ENCODE results near the gene F8. TPM values are rescaled to one million over a fixed set of nuclear protein-coding genes. Genes with fewer than 3 reads are reported as not detected.
A peak's percentile ranks its signal among the peaks of the same experiment; 100 is the strongest.

F8 gene
- total and polyA plus RNA-seq, 8 donors = 4.1 to 27.4 (median 5.2) TPM

DNA sequence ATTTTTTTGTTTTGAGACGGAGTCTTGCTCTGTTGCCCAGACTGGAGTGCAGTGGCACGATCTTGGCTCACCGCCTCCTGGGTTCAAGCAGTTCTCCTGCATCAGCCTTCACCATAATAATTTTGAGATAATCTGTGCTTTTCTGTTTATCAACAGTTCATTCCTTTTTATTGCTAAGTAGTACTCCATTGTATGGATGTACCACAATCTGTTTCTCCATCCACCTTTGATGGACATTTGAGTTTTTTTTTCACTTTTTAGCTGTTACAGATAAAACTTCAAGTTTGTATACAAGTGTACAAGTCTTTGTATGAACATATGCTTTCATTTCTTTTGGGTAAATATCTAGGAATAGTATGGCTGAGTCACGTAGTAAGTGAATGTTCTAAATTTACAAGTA lies 13.2 kb upstream of the F8 start:
- no peak for ATAC-seq

DNA sequence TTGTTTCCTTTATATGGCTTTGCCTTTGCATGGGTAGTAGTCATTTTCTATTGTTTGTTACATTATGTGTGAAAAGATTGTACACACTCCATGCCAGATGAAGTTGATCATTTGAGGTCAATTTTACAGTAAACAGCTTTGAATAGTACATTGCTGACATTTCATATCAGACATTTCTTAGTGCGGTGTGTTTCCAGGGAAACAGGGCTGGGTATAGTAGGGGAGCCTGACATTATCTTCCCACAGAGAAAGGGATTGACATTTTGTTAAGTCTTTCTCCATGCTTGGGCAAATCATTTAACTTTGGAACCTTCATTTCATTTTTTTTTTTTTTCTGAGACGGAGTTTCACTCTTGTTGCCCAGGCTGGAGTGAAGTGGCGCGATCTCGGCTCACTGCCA lies 9.1 kb upstream of the F8 start:
- Histone ChIP-seq H3K36me3 (peaks cover 0 to 17% of the 10 kb centered on the region in 2 donors), H3K27me3 (no peaks in the 10 kb centered on the region), H3K9me3 (no peaks in the 10 kb centered on the region), H3K4me1 (peaks cover 0 to 8% of the 10 kb centered on the region in 2 donors), H3K4me3 (no peak overlapping the region), H3K27ac (no peak overlapping the region)
- ATAC-seq (no peak), DNase-seq (no peak)
- intact Hi-C loops (cut with DNase I) = no loop called here
- TF ChIP-seq, protein P1, sequence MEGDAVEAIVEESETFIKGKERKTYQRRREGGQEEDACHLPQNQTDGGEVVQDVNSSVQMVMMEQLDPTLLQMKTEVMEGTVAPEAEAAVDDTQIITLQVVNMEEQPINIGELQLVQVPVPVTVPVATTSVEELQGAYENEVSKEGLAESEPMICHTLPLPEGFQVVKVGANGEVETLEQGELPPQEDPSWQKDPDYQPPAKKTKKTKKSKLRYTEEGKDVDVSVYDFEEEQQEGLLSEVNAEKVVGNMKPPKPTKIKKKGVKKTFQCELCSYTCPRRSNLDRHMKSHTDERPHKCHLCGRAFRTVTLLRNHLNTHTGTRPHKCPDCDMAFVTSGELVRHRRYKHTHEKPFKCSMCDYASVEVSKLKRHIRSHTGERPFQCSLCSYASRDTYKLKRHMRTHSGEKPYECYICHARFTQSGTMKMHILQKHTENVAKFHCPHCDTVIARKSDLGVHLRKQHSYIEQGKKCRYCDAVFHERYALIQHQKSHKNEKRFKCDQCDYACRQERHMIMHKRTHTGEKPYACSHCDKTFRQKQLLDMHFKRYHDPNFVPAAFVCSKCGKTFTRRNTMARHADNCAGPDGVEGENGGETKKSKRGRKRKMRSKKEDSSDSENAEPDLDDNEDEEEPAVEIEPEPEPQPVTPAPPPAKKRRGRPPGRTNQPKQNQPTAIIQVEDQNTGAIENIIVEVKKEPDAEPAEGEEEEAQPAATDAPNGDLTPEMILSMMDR (IDR thresholded peaks at IDR 0.05) = no peak

More for the DNA sequence above, 13.2 kb upstream of the F8 start:
- Histone ChIP-seq H3K9me3 (no peaks in the 10 kb centered on the region), H3K27ac (no peak overlapping the region), H3K27me3 (no peaks in the 10 kb centered on the region), H3K36me3 (peaks cover 0 to 17% of the 10 kb centered on the region in 2 donors), H3K4me3 (no peak overlapping the region), H3K4me1 (no peaks in the 10 kb centered on the region)
- DNase-seq = no peak
- TF ChIP-seq, protein P1 (IDR thresholded peaks at IDR 0.05) = no peak
- intact Hi-C loops (cut with DNase I) = no loop called here

DNA sequence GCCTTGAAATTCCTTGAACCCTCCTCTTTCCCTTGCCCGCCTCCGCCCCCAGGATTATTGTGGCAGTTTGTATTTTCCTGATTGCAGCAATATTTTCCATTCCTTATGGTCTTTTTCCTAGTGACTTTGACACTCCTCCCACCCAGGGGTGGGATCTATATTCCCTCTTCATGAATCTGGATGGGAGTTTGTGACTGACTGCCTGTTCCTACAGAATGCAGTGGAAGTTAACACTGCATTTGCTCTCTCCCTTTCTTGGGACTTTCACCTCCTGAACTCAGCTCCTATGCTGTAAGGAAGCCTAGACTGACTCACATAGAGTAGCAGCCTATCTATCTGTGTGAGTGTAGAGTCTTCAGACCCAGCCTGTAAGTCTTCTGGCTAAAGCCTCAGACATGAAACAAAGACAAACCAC lies 6.4 kb upstream of the F8 start:
- H3K27me3 ChIP-seq = no peaks in the 10 kb centered on the region
- no peak overlapping the region for H3K4me3 ChIP-seq
- ATAC-seq (no peak), DNase-seq (no peak)
- peaks cover 4 to 8% of the 10 kb centered on the region in 2 donors for H3K4me1 ChIP-seq
- intact Hi-C loops (cut with DNase I) = no loop called here
- TF ChIP-seq, protein P1 (IDR thresholded peaks at IDR 0.05) = no peak
- no peaks in the 10 kb centered on the region for H3K36me3 ChIP-seq
- peak overlapping the region in 1 of 2 donors; percentile 96 for H3K27ac ChIP-seq
- H3K9me3 ChIP-seq = no peaks in the 10 kb centered on the region

DNA sequence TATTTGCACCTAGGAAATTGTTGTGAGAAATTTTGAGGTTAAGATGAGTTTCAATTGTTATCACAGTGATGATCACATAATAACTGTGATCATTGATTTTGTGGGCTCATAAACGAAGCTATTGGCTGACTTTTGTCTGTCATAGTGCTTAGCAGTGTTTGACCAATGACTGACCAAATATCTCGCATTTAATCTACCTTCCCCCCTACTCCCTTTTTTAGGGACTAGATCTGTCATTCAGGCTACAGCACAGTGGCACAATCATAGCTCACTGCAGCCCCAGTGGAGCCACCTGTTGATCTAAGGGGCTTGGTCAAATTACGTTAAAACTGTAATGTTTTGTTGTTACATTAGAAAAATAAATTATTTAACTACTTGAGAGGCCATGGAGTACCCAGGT lies 5.6 kb upstream of the F8 start:
- no peaks in the 10 kb centered on the region for H3K27me3 ChIP-seq
- peak overlapping the region in 1 of 2 donors; percentile 58 for H3K4me3 ChIP-seq
- intact Hi-C loops (cut with DNase I) = no loop called here
- no peaks in the 10 kb centered on the region for H3K36me3 ChIP-seq
- H3K9me3 ChIP-seq = no peaks in the 10 kb centered on the region
- DNase-seq (no peak), ATAC-seq (no peak)
- TF ChIP-seq, protein P1 (IDR thresholded peaks at IDR 0.05) = no peak
- peaks cover 4 to 8% of the 10 kb centered on the region in 2 donors for H3K4me1 ChIP-seq
- peak overlapping the region; percentile 95 to 96 for H3K27ac ChIP-seq

DNA sequence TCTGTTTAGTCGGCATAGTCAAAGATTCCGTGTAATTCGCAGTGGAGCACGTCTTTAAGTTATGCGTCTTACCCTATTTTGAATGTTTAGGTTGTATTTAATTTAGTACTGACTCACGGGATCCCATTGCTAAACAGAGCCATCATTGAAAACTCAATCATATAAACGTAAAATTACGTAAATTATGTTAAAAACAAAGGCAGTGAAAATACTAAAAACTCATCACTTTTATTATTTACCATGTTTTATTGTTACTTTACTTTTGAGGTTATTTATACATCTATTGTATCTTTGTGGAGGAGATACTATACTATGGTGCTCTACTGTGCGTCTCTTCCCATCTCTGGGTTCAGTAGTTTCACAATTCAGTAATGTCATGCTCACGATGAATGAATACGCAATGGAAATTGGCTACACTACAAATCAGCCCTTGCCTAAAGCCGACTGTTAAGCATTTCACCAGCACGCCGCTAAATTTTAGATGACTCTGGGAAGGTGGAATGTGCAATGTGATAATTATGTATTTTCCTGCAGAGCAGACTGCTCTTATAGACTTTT lies 5.1 kb upstream of the F8 start:
- peak overlapping the region; percentile 51 to 58 for H3K4me3 ChIP-seq
- ATAC-seq = peak; percentile 37
- H3K27ac ChIP-seq = peak overlapping the region; percentile 95 to 96
- no peaks in the 10 kb centered on the region for H3K27me3 ChIP-seq
- no peaks in the 10 kb centered on the region for H3K36me3 ChIP-seq
- TF ChIP-seq, protein P1 (IDR thresholded peaks at IDR 0.05) = no peak
- no peaks in the 10 kb centered on the region for H3K9me3 ChIP-seq
- peak in 2 of 4 donors; percentile 42 to 72 for DNase-seq
- intact Hi-C loops (cut with DNase I) = no loop called here
- H3K4me1 ChIP-seq = peaks cover 4 to 8% of the 10 kb centered on the region in 2 donors

Measured in left lung (tissue), 10 donors.